NK-92 treated with Interleukin-12 subunit alpha and Interleukin-12 subunit beta, amount 100 ng/mL, for 24 hours (cell line): ENCODE results near the gene BCR.
A peak's percentile ranks its signal among the peaks of the same experiment; 100 is the strongest.
"Not testable (repeated sequence)": the region's sequence is repeated elsewhere in the genome, so short reads cannot be mapped to it uniquely, and the experiment has no call there.

Experiments
- DNase-seq: peaks from one replicate; lab custom pipeline; 2025; lab: John Stamatoyannopoulos, UW

Gene BCR

DNA sequence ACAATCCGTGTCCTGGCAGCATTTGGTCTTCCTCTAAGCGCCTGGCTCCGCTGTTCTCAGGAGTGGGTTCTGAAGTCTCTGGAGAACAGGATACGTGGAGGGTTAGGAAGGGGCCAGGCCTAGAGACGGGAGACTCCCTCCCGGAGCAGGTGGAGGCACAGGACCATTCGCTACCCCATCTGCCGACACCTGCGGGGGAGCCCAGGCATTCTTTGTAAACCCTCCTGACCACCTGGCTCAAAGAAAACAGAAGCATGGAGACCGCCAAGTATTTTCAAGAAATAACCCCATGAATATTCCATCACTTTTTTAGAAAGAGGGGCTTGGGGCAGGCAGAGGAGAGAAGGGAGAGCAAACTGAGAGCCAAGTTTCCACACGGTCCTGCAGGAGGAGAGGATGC lies 136.3 kb downstream of the BCR start:
- not testable (repeated sequence) for DNase-seq

DNA sequence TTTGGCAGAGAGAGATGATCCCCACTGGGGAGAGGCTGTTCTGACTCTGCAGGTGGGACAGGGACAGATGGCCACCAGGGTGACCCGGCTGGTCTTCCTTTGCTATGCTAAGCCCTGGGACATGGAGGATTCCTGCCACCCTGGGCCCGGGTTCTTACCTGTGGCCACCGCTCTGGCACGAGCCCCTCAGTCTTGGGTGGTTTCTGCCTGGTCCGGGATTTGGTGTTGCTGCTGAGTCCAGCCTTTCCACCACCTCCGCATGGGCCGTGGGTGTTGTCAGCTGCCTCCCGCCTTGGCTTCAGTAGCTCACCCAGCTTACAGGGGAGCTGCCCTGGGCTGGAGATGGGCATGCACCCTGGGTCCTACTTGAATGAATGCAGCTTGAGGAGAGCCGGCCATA lies 138.0 kb downstream of the BCR start:
- DNase-seq = not testable (repeated sequence)

DNA sequence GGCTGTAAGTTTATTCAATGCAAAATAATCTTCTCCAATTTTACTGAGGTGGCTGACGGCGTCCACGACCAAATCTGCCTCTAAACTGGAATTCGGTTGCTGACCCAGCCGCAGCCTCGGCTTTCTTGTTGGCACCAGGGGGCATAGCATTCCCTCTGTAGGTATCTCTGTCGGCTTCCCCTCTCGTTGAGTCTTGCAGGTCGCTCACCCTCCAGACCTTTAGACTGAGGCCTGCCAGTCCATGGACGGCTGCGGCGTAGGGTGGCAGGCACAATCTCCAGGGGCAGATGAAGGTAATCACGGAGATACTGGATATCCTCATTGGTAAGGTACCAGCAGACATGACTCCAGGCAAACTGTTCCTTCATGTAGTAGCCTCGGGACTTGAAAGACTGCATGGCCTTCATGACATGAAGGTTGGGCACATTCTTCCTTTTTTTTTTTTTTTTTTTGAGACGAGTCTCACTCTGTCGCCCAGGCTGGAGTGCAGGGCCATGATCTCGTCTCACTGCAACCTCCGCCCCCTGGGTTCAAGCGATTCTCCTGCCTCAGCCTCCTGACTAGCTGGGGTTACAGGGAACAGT lies 142.3 kb downstream of the BCR start:
- DNase-seq = not testable (repeated sequence)

DNA sequence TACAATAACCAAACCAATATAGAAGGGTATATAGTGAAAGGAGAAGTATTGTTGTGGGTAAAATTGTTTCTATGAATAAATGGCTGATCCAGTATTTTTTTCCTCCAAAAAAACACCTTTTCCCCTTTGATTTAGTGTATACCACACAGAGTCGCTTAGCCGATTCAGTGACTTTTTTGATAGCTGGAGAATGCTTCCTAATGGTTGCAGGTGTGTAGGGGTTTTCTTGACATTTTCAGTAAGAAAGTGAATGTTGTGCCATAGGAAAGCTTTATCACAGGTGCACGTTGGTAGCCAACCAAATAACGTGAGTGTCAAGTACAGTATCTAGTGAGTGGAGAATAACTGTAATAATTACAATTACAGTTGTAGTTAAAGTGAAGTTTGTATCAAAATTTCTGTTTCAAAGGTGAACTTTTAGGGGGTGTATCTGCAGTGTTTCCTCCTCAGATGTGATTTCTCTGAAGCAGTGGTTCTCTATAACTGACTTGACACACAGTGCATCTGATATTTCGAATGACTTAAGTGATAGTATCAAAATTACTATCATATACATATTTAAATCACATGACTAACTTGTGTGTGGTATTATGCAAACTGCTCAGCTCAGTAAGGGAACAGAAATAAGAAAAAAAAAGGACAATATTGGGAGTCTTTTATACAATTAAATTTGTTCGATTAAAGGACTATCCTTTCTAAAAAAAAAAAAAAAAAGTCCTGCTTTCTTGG lies 143.8 kb downstream of the BCR start:
- not testable (repeated sequence) for DNase-seq

DNA sequence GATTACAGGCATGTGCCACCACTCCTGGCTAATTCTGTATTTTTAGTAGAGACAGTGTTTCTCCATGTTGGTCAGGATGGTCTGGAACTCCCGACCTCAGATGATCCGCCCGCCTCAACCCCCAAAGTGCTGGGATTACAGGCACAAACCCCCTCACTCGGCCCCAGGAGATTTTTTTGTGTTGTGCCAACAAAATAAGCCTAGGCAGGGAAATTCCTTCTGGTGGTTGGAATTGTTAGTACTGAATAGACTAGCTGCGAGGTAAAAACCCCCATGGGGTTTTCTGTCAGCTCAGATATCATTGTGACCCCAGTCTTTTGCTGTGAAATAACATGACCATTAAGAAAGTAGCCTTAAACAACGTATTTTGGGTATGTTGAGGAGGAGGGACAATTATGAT lies 144.9 kb downstream of the BCR start:
- no peak for DNase-seq

DNA sequence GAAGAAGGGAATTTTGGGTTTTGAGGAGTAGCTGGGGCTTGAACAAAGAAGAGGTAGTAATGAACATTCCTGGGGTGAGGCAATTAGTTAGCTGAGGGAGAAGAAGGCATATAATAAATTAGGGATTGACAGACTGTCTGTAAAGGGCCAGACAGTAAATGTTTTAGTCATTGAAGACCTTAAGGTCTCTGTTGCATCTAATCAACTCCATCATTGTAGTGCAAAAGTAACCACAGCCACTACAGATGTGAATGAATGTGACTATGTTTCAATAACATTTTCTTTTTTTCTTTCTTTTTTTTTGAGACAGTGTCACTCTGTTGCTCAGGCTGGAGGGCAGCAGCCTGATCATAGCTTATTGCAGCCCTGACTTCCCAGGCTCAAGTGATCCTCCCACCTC lies 153.5 kb downstream of the BCR start:
- DNase-seq = not testable (repeated sequence)

DNA sequence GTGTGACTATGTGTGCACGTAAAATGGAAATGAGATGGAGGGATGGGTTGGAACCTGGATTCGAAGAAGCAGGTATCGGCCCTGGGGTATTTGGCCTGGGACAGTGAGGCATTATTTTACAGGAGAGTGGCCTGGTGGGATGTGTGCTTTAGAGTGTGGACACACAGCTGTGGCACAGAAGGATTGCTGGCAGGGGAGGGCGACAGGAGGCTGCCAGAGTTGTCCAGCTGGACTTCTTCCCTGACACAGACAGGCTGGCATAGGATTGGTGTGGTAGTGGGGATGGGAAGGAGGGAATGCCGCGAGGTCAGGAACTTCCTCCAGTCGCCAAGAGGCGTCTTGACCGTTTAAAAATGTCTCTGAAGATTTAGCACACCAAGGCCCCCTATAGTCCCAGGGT lies 157.4 kb downstream of the BCR start:
- DNase-seq = not testable (repeated sequence)

DNA sequence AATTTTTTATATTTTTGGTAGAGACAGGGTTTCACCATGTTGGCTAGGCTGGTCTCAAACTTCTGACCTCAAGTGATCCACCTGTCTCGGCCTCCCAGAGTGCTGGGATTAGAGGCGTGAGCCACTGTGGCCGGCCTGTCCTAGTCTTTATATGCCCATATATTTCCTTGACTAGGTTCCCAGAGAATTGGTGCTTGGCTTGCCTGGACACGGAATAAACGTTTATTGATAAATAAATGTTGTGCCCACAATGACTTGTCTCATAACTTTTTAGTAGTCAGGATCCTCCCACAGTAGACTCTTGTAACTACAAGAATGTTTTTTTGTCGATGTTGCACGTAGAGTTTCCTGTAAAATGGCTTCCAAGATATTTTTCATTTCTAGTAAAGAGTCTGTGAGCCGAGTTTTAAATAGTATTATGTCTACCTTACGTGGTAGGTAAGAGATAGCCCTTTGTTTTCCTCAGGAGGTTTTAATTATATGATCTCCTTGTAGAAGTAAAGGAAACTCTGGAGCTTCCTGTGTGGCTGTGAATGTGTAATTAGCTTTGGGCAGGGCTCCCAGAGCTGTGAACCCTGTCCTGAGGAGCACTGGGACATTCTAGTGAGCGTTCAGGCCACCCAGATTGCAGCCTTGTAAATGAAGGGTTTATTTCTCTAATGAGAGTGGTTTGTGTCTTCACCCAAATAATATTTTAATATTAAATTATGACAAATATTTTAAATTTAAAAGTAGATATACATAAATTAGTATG lies 161.8 kb downstream of the BCR start:
- DNase-seq = not testable (repeated sequence)

DNA sequence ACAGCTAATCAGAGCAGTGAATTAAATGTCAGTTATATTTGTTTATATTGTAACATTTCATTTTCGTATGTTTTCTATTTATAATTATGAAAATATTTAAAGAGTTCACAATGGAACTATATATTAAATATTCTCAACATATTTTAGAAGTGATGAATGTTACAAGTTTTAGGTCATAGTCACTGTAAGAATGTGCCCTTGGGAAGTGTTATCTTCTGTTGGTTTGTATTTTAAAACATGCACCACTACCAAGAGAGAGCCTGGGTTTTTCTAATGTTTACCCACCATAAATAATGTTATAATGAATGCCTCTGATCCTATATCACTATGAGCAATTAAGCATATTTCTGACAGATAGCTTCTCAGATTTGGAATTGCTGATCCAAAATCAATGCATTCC lies 171.0 kb downstream of the BCR start:
- no peak for DNase-seq

DNA sequence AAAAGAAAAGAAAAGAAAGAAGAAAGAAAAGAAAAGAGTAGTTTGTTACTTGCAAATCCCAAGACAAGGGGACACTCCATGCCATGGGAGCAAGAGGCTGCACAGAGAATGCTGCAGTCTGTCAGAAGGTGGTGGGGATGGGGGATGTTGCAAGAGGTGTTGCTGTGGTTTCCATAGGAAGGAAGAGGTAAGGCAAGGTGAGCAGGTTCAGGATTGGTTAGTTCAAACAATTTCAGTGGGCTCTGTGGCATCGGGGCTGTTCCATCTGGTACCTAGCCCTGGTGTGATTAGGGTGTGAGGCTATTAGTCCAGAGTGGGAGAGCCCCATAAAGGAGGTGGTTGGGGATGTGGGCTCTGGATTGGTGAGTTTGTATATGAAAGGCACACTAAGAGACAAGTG lies 172.7 kb downstream of the BCR start:
- DNase-seq = peak; percentile 15

DNA sequence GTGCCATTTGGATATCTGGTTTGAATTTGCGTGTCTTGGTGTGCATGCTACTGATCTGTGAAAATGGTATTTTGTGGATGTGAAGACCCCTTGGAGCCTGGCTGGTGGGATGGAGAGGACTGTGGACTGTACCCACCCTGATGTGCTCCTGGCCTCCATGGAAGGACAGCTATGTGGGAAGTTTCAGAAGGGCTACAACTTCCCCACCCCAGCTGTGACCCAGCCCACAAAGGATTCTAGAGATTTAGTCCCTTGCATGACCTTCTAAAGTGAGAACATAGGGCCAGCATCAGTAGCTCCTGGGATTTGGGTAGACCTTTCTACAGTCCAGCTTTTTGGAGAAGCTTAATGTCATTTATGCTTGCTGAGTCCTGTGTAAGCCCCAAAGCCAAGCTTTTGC lies 173.4 kb downstream of the BCR start:
- no peak for DNase-seq

DNA sequence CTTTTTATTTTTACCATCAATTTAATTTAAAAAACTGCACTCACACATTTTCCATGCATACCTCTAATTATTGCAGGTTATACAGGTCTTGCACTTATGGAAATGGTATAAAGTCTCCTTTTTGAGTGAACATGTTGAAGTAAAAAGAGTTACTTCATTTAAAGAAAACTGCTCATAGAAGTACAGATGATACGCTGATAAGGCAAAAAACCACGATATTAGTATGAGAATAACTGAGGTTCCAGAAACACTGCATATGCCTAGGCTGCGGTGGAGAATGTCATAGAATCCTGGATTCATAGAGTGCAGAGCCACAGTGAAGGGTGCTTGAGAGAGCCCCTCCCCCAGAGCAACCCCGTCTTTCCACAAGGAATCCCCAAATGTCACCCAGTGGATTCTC lies 175.8 kb downstream of the BCR start:
- DNase-seq = no peak

DNA sequence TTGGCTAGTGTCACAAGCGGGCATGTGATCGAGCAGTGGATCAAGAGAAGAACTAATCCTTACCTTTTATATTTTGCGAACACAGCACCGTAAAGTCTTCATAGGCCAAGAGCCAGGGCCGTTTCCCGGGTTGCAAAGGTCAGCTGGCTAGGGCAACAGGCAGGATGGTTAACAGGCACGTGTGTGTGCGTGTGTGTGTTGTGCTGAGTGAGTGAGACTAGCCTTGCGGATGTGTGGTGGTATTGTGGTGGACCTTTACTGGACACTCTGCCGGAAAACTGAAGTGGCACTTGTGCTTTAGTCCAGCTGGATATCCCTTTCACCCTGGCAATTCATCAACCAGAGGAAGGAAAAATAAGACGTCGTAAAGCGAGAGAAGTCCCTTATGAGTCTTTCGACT lies 176.7 kb downstream of the BCR start:
- DNase-seq = no peak

DNA sequence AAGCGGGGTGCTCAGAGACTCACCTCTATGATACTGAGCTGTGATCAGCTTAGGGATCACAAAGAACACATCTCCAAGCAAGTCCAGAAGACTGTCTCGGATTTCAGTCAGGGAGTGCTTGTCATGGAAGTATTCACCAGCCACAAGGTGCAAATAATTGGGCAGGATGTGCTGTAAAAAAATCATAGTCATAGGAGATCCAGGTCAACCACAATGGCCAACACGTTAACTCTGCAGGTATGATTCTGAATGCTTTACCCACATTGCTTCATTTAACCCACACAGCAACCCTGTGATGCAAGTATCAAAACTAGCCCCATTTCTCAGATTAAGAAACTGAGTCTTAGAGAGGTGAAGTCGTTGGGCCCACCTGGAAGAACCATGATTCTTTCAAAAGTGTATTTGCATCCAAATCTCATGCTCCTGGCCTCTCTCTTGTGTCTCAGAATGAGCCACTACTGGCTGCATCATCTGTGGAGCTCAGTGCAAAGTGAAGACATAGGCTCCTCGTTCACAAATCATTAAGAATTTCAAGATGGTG lies 179.3 kb downstream of the BCR start:
- DNase-seq = no peak

DNA sequence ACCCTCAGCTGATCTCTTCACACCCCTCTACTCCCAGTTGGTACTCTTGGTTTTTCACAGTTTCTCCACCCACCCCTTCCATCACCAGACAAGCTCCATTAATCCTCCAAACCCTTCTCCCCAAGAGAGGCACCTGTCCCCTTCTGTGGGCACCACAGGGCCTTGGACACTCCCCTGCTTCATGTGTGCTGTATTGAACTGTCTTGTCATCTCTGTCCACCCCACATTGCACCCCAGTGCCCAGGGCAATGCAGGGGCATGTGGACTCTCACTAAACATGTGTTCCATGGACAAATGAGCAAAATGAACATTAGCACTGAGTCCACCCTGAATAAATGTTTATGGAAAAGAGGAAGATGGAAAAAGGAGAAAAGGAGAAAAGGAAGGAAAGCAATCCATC lies 181.4 kb downstream of the BCR start:
- DNase-seq = no peak

DNA sequence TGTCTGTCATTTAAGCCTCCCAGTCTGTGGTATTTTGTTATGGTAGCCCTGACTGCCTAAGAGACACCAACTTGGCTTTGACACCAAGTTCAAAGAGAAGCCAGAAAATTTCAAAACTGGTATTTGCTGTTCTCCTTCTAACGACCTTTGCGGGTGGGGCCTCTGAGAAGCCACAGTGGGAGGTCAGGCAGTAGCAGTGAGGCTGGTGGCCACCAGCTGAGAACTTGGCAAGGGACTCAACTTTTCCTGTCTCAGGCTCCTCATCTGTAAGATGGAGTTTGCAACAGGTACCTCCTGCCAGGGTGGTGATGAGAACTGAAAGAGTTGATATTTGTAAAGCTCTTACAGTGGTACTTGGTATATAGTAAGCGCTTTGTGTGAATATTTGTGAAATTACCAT lies 183.4 kb downstream of the BCR start:
- DNase-seq = peak; percentile 28

DNA sequence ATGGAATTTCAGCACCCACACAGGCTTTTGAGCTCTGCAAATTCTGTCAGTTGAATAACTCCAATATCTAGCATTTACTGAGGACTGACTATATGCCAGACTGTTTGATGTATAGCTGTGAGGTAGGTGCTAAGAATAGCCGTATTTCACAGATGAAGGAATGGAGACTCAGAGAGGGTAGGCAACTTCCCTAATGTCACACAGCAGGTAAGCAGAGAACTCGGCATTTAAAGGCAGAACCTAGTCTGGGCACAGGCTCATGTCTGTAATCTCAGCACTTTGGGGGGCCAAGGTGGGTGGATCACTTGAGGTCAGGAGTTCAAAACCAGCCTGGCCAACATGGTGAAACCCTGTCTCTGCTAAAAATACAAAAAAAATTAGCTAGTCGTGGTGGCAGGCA lies 184.1 kb downstream of the BCR start:
- DNase-seq = no peak

DNA sequence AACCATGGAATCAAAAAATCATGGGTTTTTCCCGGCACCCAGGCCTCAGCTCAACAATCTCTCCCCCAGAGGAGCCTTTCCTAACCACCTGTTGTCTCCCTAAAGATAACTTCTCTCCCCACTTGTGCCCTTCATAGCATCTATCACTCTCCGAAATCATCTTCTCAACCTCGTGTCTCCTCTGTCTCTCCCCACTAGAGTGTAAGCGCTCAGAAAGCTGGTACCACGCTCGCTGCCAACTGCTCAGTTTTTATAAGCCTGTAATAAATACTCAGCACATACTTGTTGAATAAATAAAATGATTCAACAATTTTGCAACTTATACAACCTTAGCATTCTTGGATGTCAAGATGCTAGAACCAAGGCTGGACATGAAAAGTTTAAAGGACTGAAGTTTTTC lies 185.2 kb downstream of the BCR start:
- DNase-seq = no peak

DNA sequence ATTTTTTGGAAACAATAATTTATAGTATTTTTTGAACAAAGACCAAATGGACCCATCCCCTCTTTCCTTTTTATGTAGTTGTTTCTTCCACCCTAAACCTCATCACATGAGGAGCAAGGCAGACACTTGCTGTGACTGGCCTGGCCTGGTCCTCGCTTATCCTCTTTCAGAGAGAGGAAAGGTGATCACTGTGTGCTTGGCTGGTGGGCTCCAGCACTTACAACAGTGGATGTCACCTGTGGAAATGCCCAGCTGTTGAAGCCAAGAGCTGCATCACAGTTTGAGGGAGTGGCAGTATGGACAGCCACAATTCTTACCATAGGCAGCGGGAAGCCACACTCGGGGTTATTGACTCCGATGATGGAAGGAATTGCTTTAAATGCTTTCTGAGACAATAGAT lies 185.7 kb downstream of the BCR start:
- DNase-seq = no peak

DNA sequence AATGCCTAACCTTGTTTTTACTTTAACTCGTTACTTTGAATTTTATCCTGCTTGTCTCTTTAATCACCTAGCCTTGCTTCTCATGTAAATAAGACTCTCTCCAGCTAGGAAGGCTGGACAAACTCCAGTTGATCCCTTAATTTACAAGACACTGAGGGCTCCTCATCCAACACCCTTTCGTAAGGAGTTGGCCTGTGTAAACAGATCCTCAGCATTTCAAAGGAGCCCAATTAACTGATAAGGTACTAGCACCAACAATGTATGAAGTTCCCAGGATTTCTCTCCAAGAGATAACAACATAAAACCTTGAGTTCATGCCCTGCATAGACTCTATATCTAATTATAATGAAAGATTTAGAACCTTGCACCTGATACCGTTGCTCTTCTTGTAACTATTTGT lies 186.9 kb downstream of the BCR start:
- not testable (repeated sequence) for DNase-seq
